ENCODE measurements around the gene ZDHHC5. TPM values are rescaled to one million over a fixed set of nuclear protein-coding genes. Genes with fewer than 3 reads are reported as not detected.
A peak's percentile ranks its signal among the peaks of the same experiment; 100 is the strongest.

The ZDHHC5 gene
- total RNA-seq, 1 experiment from 2014 or later: 72.2 TPM

DNA sequence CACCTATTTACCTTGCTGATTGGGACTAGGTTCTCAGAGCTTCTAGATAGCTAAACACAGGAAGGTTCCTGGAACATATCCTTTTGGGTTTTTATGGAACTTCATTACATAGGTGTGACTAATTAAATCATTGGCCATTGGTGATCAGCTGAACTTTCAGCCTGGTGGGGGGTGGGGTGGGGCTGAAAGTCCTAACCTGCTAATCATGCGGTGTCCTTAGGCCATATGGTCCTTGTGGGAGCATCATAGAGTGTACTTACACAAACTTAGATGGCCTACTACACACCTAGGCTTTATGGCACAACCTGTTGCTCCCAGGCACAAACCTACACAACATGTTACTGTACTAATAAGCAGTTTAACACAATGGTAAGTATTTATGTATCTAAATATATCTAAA is 64.7 kb downstream of the ZDHHC5 start:
- Histone ChIP-seq H3K4me1 (peaks cover 17% of the 10 kb centered on the region), H3K4me3 (ENCODE audit: low read depth, low read length) (no peak overlapping the region), H3K36me3 (ENCODE audit: control insufficient read depth, insufficient read depth, low read length) (peaks cover 2% of the 10 kb centered on the region; the same call in 1 of the 2 replicates), H3K27me3 (replicated peaks; ENCODE audit: control insufficient read depth, insufficient read depth, low read length) (no peaks in the 10 kb centered on the region), H3K9me3 (peaks cover 3% of the 10 kb centered on the region)
- intact Hi-C loops (cut with micrococcal nuclease; ENCODE audit: unreplicated experiment): no loop called here
- ChIA-PET CTCF (no interaction called here), POLR2A (no interaction called here)
- TF ChIP-seq CTCF (IDR thresholded peaks at IDR 0.05; ENCODE audit: insufficient read depth in 1 of 2, low read depth in 1 of 2, low read length in 1 of 2, severe bottlenecking in 1 of 2, unreplicated experiment in 1 of 2): no peak
- Mint-ChIP-seq H3K9me3 (ENCODE audit: unreplicated experiment) (no peaks in the 10 kb centered on the region), H3K27ac (ENCODE audit: unreplicated experiment) (no peak overlapping the region), H3K4me3 (ENCODE audit: unreplicated experiment) (no peak overlapping the region), H3K4me1 (ENCODE audit: low read depth, unreplicated experiment) (peaks cover 18% of the 10 kb centered on the region), H3K27me3 (ENCODE audit: insufficient read depth, unreplicated experiment) (no peaks in the 10 kb centered on the region), H3K36me3 (ENCODE audit: insufficient read depth, unreplicated experiment) (peaks cover 68% of the 10 kb centered on the region)
- no peak for DNase-seq
- BruUV-seq (replicated peaks): no TSS peak

DNA sequence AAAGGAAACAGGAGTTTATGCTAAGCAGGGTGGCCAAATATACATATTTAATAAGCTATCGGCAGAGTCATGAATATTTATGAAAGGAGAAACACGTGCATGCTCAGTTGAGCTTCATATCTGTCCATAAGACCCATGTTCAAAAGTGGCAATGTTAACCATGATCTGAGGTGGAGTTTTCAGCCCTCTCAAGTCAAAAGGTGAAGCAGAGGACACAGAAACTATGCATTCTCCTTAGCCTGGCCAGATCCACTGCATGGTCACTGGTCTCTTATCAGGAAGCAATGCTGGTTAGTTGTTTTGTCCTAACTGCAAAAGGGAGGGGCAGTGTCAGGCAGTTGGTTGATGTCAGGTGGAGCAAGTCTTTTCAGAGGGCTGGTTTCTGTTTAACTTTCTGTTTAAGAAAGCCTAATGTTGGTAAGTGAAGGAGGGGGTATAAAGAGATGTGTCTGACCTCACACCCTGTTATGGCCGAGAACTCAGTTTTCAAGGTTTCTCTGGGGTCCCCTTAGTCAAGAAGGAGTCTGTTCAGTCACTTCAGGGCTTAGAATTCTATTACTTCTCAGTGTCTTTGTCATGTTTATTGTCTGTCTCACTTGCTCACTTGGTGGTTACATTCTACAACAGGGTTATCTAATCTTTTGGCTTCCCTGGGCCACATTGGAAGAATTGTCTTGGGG is 67.8 kb downstream of the ZDHHC5 start:
- BruUV-seq (replicated peaks): no TSS peak
- POLR2A ChIA-PET: interaction anchor here (0.6 to 1.0 kb wide), 2 partner anchors 24 to 43 kb away, joined by 3 to 4 read pairs; partner anchors contain the start of gene MED19
- Mint-ChIP-seq H3K4me3 (ENCODE audit: unreplicated experiment) (peak overlapping the region; percentile 34), H3K36me3 (ENCODE audit: insufficient read depth, unreplicated experiment) (peaks cover 77% of the 10 kb centered on the region), H3K4me1 (ENCODE audit: low read depth, unreplicated experiment) (peaks cover 16% of the 10 kb centered on the region), H3K9me3 (ENCODE audit: unreplicated experiment) (no peaks in the 10 kb centered on the region), H3K27me3 (ENCODE audit: insufficient read depth, unreplicated experiment) (no peaks in the 10 kb centered on the region), H3K27ac (ENCODE audit: unreplicated experiment) (peak overlapping the region; percentile 65)
- H3K4me1 ChIP-seq: peaks cover 17% of the 10 kb centered on the region
- intact Hi-C loops (cut with micrococcal nuclease; ENCODE audit: unreplicated experiment): no loop called here
- H3K36me3 ChIP-seq (ENCODE audit: control insufficient read depth, insufficient read depth, low read length): peaks cover 6% of the 10 kb centered on the region; the same call in 1 of the 2 replicates
- peaks cover 3% of the 10 kb centered on the region for H3K9me3 ChIP-seq
- peak; percentile 61 to 74 for DNase-seq
- H3K4me3 ChIP-seq (ENCODE audit: low read depth, low read length): no peak overlapping the region
- H3K27me3 ChIP-seq (replicated peaks; ENCODE audit: control insufficient read depth, insufficient read depth, low read length): no peaks in the 10 kb centered on the region
- no peak for TF ChIP-seq CTCF (IDR thresholded peaks at IDR 0.05; ENCODE audit: insufficient read depth in 1 of 2, low read depth in 1 of 2, low read length in 1 of 2, severe bottlenecking in 1 of 2, unreplicated experiment in 1 of 2)
- CTCF ChIA-PET: interaction anchor here (1.3 kb wide), 1 partner anchor 65 kb away, joined by 4 read pairs; no protein-coding TSS in a partner anchor

- no peaks in the 10 kb centered on the region for H3K9me3 Mint-ChIP-seq (ENCODE audit: unreplicated experiment)
- H3K4me1 Mint-ChIP-seq (ENCODE audit: low read depth, unreplicated experiment): peaks cover 1% of the 10 kb centered on the region
- Histone ChIP-seq H3K36me3 (ENCODE audit: control insufficient read depth, insufficient read depth, low read length) (peaks cover 8% of the 10 kb centered on the region; the same call in 1 of the 2 replicates), H3K9me3 (no peaks in the 10 kb centered on the region), H3K4me3 (ENCODE audit: low read depth, low read length) (peak within 1 kb of the TSS; percentile 83), H3K4me1 (peaks cover 5% of the 10 kb centered on the region), H3K27me3 (replicated peaks; ENCODE audit: control insufficient read depth, insufficient read depth, low read length) (no peaks in the 10 kb centered on the region)
- TF ChIP-seq CTCF (IDR thresholded peaks at IDR 0.05; ENCODE audit: insufficient read depth in 1 of 2, low read depth in 1 of 2, low read length in 1 of 2, severe bottlenecking in 1 of 2, unreplicated experiment in 1 of 2): no peak
- H3K27ac Mint-ChIP-seq (ENCODE audit: unreplicated experiment): peak within 1 kb of the TSS; percentile 98
- CTCF ChIA-PET: interaction anchor here (0.7 to 1.9 kb wide), 4 partner anchors 10 to 79 kb away, joined by 3 to 14 read pairs (median 4); partner anchors contain the start of gene BTBD18
- intact Hi-C loops (cut with micrococcal nuclease; ENCODE audit: unreplicated experiment): loop anchor here (1.0 kb wide), 4 partner anchors 20 to 74 kb away; partner anchors contain the start of genes CTNND1, MED19 and TMX2
- BruUV-seq (replicated peaks): no TSS peak
- H3K27me3 Mint-ChIP-seq (ENCODE audit: insufficient read depth, unreplicated experiment): no peaks in the 10 kb centered on the region
- DNase-seq: peak; percentile 98 to 99
- peaks cover 88% of the 10 kb centered on the region for H3K36me3 Mint-ChIP-seq (ENCODE audit: insufficient read depth, unreplicated experiment)
- H3K4me3 Mint-ChIP-seq (ENCODE audit: unreplicated experiment): peak within 1 kb of the TSS; percentile 94
- POLR2A ChIA-PET: interaction anchor here (0.6 to 1.7 kb wide), 11 partner anchors 10 to 89 kb away, joined by 3 to 15 read pairs (median 6); partner anchors contain the start of genes BTBD18, CTNND1, MED19 and TMX2
Measured at GRCh38 chr11:57741132-57742086, 73.5 kb downstream of the ZDHHC5 start, which contains the start of gene SELENOH. TSS of gene SELENOH (plus strand) at chr11:57741491. CDS start at chr11:57741596, 105 bp downstream.
